Embryonic facial prominence (tissue), 1 donor: ENCODE data around the gene RIPOR3.
"Not testable (repeated sequence)": the region's sequence is repeated elsewhere in the genome, so short reads cannot be mapped to it uniquely, and the experiment has no call there.

Experiments used
- DNase-seq: peaks from one replicate; pipeline ENCODE4 v3.0.0-alpha.2; 2016; ENCODE audit errors: extremely low spot score

Gene RIPOR3

GRCh38 chr20:50632701-50633100 is 58.6 kb downstream of the RIPOR3 start:
- no peak for DNase-seq

- DNase-seq, result no peak
These were observed 59.1 kb downstream of the RIPOR3 start for GRCh38 chr20:50632236-50632635.

GRCh38 chr20:50630578-50631263 is 60.6 kb downstream of the RIPOR3 start:
- no peak for DNase-seq

- no peak for DNase-seq
These were observed 61.7 kb downstream of the RIPOR3 start for GRCh38 chr20:50629670-50630045.

- no peak for DNase-seq
These were observed 62.3 kb downstream of the RIPOR3 start for GRCh38 chr20:50628853-50629669.

GRCh38 chr20:50628332-50628731 is 63.0 kb downstream of the RIPOR3 start:
- DNase-seq, result no peak

- no peak for DNase-seq
These were observed 63.6 kb downstream of the RIPOR3 start for GRCh38 chr20:50627747-50628146.

- DNase-seq, result no peak
These were observed 65.2 kb downstream of the RIPOR3 start for GRCh38 chr20:50625986-50626677.

- DNase-seq, result no peak
These were observed 66.9 kb downstream of the RIPOR3 start for GRCh38 chr20:50624351-50625016.

- no peak for DNase-seq
These were observed 70.2 kb downstream of the RIPOR3 start for GRCh38 chr20:50621068-50621665.

GRCh38 chr20:50620459-50620858 is 70.9 kb downstream of the RIPOR3 start:
- not testable (repeated sequence) for DNase-seq

- no peak for DNase-seq
These were observed 72.8 kb downstream of the RIPOR3 start for GRCh38 chr20:50618537-50618936.

GRCh38 chr20:50617022-50617421 is 74.3 kb downstream of the RIPOR3 start:
- DNase-seq, result no peak

GRCh38 chr20:50615407-50615806 is 75.9 kb downstream of the RIPOR3 start:
- no peak for DNase-seq

- DNase-seq, result no peak
These were observed 77.7 kb downstream of the RIPOR3 start for GRCh38 chr20:50613438-50614169.

GRCh38 chr20:50611128-50611810 is 80.1 kb downstream of the RIPOR3 start:
- DNase-seq, result no peak

- no peak for DNase-seq
These were observed 81.1 kb downstream of the RIPOR3 start for GRCh38 chr20:50610212-50610718.

- DNase-seq, result no peak
These were observed 81.8 kb downstream of the RIPOR3 start for GRCh38 chr20:50609438-50609989.

GRCh38 chr20:50608750-50609104 is 82.6 kb downstream of the RIPOR3 start:
- DNase-seq, result no peak
